ENCODE data around the gene GMEB1. TPM values are rescaled to one million over a fixed set of nuclear protein-coding genes. Genes with fewer than 3 reads are reported as not detected.
"Not testable (repeated sequence)": the region's sequence is repeated elsewhere in the genome, so short reads cannot be mapped to it uniquely, and the experiment has no call there.

GMEB1 gene
- total RNA-seq, 2 donors from 2014 or later, result 18.9 to 19.6 TPM

DNA sequence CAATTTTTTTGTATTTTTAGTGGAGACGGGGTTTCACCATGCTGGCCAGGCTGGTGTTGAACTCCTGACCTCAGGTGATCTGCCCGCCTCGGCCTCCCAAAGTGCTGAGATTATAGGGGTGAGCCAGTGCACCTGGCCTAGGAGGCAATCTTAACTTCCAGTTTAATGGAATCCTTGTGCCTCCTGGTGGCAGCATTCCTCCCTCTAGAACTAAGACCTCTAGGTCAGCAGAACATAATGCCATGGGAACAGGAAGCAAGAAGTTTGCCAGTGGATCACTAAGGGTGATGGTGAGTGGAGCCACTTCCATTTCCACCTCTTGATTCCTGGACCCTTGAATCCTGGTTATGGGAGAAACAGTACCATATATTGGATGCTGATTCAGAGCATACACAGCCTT, 14.7 kb upstream of the GMEB1 start:
- not testable (repeated sequence) for DNase-seq; H3K9me3 Mint-ChIP-seq; H3K4me1 Mint-ChIP-seq (ENCODE audit: low read depth); H3K4me3 Mint-ChIP-seq; H3K27me3 Mint-ChIP-seq (ENCODE audit: low read depth); ATAC-seq (replicated peaks in 1 of 2); H3K27ac Mint-ChIP-seq; H3K36me3 Mint-ChIP-seq (ENCODE audit: insufficient read depth in 2 of 2)

- not testable (repeated sequence) for H3K9me3 Mint-ChIP-seq; H3K4me3 Mint-ChIP-seq; H3K27ac Mint-ChIP-seq; DNase-seq; H3K27me3 Mint-ChIP-seq (ENCODE audit: low read depth); H3K4me1 Mint-ChIP-seq (ENCODE audit: low read depth); ATAC-seq (replicated peaks in 1 of 2); H3K36me3 Mint-ChIP-seq (ENCODE audit: insufficient read depth in 2 of 2)
Observed at GRCh38 chr1:28655448-28656311, 12.9 kb upstream of the GMEB1 start.

- H3K4me3 Mint-ChIP-seq, result no peak overlapping the region
- H3K4me1 Mint-ChIP-seq (ENCODE audit: low read depth), result no peaks in the 10 kb centered on the region
- no peaks in the 10 kb centered on the region for H3K27me3 Mint-ChIP-seq (ENCODE audit: low read depth)
- H3K27ac Mint-ChIP-seq, result no peak overlapping the region
- ATAC-seq (replicated peaks in 1 of 2) (no peak), DNase-seq (no peak)
- H3K9me3 Mint-ChIP-seq, result no peaks in the 10 kb centered on the region
- no peaks in the 10 kb centered on the region for H3K36me3 Mint-ChIP-seq (ENCODE audit: insufficient read depth in 2 of 2)
Observed at GRCh38 chr1:28656335-28656734, 12.2 kb upstream of the GMEB1 start.

DNA sequence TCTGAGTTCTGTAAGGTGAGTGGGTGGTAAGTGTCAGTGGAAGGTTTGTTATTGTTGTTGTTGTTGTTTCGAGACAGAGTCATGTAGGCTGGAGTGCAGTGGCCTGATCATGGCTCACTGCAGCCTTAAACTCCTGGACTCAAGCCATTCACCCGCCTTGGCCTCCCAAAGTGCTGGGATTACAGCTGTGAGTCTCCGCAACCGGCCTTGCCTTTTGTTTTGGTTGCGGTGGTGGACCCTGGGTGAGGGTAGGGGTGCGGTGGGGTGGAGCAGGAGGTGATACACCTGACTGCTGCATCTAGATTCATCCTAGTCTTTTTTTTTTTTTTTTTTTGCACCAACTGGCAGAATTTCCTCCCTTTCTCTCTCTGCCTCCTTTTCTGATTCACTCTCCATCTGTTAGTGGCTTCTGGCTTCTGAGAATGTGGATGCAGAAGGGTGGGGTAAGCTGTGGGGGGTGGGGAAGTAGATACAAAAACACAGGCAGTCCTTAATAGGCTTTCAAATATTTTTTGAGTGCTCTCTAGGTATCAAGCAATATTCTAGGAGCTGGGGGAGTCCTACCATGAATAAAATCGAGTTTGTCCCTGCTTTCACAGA, 4.6 kb upstream of the GMEB1 start:
- H3K9me3 Mint-ChIP-seq, result no peaks in the 10 kb centered on the region
- peaks cover 0 to 4% of the 10 kb centered on the region in 2 donors for H3K36me3 Mint-ChIP-seq (ENCODE audit: insufficient read depth in 2 of 2)
- no peaks in the 10 kb centered on the region for H3K27me3 Mint-ChIP-seq (ENCODE audit: low read depth)
- H3K4me3 Mint-ChIP-seq, result no peak overlapping the region
- no peak overlapping the region for H3K27ac Mint-ChIP-seq
- DNase-seq, result no peak
- no peak for ATAC-seq (replicated peaks in 1 of 2)
- peaks cover 11% of the 10 kb centered on the region for H3K4me1 Mint-ChIP-seq (ENCODE audit: low read depth)

DNA sequence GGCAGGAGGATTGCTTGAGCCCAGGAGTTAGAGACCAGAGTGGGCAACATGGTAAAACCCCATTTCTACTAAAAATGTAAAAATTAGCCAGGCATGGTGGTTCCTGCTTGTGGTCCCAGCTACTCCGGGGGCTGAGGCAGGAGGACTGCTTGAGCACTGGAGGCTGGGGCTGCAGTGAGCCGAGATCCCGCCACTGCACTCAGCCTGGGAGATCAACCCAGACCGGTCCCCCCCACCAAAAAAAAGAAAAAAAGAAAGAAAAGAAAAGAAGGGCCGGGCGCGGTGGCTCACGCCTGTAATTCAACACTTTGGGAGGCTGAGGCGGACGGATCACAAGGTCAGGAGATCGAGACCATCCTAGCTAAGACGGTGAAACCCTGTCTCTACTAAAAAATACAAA, 1.8 kb upstream of the GMEB1 start:
- peak overlapping the region; percentile 45 to 62 for H3K4me3 Mint-ChIP-seq
- ATAC-seq (replicated peaks in 1 of 2), result no peak
- H3K36me3 Mint-ChIP-seq (ENCODE audit: insufficient read depth in 2 of 2), result peaks cover 5 to 6% of the 10 kb centered on the region in 2 donors
- no peaks in the 10 kb centered on the region for H3K9me3 Mint-ChIP-seq
- no peaks in the 10 kb centered on the region for H3K27me3 Mint-ChIP-seq (ENCODE audit: low read depth)
- H3K27ac Mint-ChIP-seq, result peak overlapping the region; percentile 73
- H3K4me1 Mint-ChIP-seq (ENCODE audit: low read depth), result peaks cover 20% of the 10 kb centered on the region
- DNase-seq, result no peak

- Mint-ChIP-seq H3K27me3 (ENCODE audit: low read depth) (no peaks in the 10 kb centered on the region), H3K9me3 (no peaks in the 10 kb centered on the region), H3K4me1 (ENCODE audit: low read depth) (peaks cover 20% of the 10 kb centered on the region), H3K27ac (peak overlapping the region; percentile 89), H3K4me3 (peak overlapping the region; percentile 85 to 98), H3K36me3 (ENCODE audit: insufficient read depth in 2 of 2) (peaks cover 5 to 6% of the 10 kb centered on the region in 2 donors)
- DNase-seq (peak; percentile 38 to 45), ATAC-seq (replicated peaks in 1 of 2) (peak; percentile 80 to 84)
Observed at GRCh38 chr1:28668956-28669723, 556 bp downstream of the GMEB1 start.

DNA sequence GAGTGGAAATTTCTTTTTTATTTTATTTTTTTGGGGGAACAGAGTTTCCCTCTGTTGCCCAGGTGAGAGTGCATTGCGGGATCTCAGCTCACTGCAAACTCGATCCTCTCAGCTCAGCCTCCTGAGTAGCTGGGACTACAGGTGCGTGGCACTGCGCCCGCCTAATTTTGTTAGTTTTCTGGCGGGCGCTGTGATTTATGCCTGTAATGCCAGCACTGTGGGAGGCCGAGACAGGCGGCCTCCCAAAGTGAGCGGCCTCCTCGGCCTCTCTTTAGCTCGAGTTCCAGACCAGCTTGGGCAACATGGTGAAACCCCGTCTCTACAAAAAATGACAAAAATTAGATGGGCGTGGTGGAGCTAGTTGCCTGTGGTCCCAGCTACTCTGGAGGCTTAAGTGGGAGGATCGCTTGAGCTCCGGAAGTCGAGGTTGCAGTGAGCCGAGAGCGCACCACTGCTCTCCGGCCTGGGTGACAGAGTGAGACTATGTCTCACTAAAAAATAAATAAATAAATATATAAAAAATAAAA, 2.7 kb downstream of the GMEB1 start:
- no peak for DNase-seq

DNA sequence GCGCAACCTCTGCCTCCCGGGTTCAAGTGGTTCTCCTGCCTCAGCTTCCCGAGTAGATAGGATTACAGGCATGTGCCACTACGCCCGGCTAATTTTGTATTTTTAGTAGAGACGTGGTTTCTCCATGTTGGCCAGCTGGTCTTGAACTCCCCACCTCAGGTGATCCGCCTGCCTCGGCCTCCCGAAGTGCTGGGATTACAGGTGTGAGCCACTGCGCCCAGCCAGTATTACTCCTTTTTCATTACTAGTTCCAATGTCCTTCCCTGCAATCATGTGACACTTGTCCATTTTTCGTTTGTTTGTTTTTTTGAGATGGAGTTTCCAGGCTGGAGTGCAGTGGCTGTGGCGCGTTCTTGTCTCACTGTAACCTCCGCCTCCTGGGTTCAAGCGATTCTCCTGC, 4.4 kb downstream of the GMEB1 start:
- H3K9me3 Mint-ChIP-seq, H3K4me3 Mint-ChIP-seq, H3K27ac Mint-ChIP-seq: not testable (repeated sequence)

More for the DNA sequence above, 2.7 kb downstream of the GMEB1 start:
- Mint-ChIP-seq H3K27ac (no peak overlapping the region), H3K4me1 (ENCODE audit: low read depth) (peaks cover 9% of the 10 kb centered on the region), H3K9me3 (no peaks in the 10 kb centered on the region), H3K27me3 (ENCODE audit: low read depth) (no peaks in the 10 kb centered on the region), H3K36me3 (ENCODE audit: insufficient read depth in 2 of 2) (peaks cover 5 to 6% of the 10 kb centered on the region in 2 donors), H3K4me3 (no peak overlapping the region)
- no peak for ATAC-seq (replicated peaks in 1 of 2)

DNA sequence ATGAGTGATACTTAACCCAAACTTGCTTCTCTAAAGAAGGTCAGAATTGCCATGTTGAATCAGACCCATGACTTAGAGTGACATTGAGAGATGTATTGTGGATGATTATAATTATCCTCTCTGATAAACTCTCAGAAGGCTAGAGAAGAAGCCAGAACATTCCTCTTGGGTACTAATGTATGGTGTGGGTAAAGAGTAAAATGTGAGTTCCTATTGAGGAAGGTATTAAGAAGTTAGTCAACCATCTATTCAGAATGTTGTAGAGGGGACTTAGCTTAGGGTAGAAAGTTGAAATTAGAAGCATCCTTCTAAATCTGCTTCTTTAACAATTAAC, 7.3 kb downstream of the GMEB1 start:
- Mint-ChIP-seq H3K4me3 (no peak overlapping the region), H3K4me1 (ENCODE audit: low read depth) (peaks cover under 1% of the 10 kb centered on the region), H3K9me3 (no peaks in the 10 kb centered on the region), H3K27ac (no peak overlapping the region), H3K27me3 (ENCODE audit: low read depth) (no peaks in the 10 kb centered on the region), H3K36me3 (ENCODE audit: insufficient read depth in 2 of 2) (peaks cover 0 to under 1% of the 10 kb centered on the region in 2 donors)
- ATAC-seq (replicated peaks in 1 of 2), result no peak
- DNase-seq, result no peak

More for the DNA sequence above, 4.4 kb downstream of the GMEB1 start:
- H3K27me3 Mint-ChIP-seq (ENCODE audit: low read depth); H3K4me1 Mint-ChIP-seq (ENCODE audit: low read depth); H3K36me3 Mint-ChIP-seq (ENCODE audit: insufficient read depth in 2 of 2); DNase-seq; ATAC-seq (replicated peaks in 1 of 2): not testable (repeated sequence)

DNA sequence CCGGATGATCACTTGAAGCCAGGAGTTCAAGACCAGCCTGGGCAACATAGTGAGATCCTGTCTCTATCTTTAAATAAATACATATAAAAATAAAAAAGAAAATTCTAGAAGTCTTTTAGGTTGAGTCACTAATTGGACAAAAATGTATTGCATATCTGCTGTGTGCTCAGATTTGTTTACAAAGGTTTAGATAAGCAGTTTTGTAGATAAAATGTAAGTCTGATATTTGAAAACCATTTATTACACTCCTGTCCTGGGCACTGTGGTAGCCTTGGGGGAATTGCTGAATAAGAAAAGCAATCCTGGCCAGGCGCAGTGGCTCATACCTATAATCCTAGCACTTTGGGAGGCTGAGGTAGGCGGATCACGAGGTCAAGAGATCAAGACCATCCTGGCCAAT, 11.6 kb downstream of the GMEB1 start:
- H3K27me3 Mint-ChIP-seq (ENCODE audit: low read depth), result no peaks in the 10 kb centered on the region
- H3K27ac Mint-ChIP-seq, result no peak overlapping the region
- no peak overlapping the region for H3K4me3 Mint-ChIP-seq
- H3K36me3 Mint-ChIP-seq (ENCODE audit: insufficient read depth in 2 of 2), result peaks cover 4% of the 10 kb centered on the region in 2 donors
- ATAC-seq (replicated peaks in 1 of 2) (no peak), DNase-seq (no peak)
- H3K4me1 Mint-ChIP-seq (ENCODE audit: low read depth), result peaks cover 5% of the 10 kb centered on the region
- no peaks in the 10 kb centered on the region for H3K9me3 Mint-ChIP-seq

GRCh38 chr1:28682840-28683239, 14.3 kb downstream of the GMEB1 start:
- Mint-ChIP-seq H3K4me1 (ENCODE audit: low read depth) (peaks cover 5% of the 10 kb centered on the region), H3K27me3 (ENCODE audit: low read depth) (no peaks in the 10 kb centered on the region), H3K4me3 (no peak overlapping the region), H3K27ac (no peak overlapping the region), H3K36me3 (ENCODE audit: insufficient read depth in 2 of 2) (peaks cover 4 to 8% of the 10 kb centered on the region in 2 donors), H3K9me3 (no peaks in the 10 kb centered on the region)
- DNase-seq (no peak), ATAC-seq (replicated peaks in 1 of 2) (peak in 1 of 2 donors; percentile 47)

GRCh38 chr1:28684937-28685336, 16.4 kb downstream of the GMEB1 start:
- Mint-ChIP-seq H3K9me3 (no peaks in the 10 kb centered on the region), H3K4me3 (no peak overlapping the region), H3K4me1 (ENCODE audit: low read depth) (peaks cover 5% of the 10 kb centered on the region), H3K27me3 (ENCODE audit: low read depth) (no peaks in the 10 kb centered on the region), H3K27ac (no peak overlapping the region), H3K36me3 (ENCODE audit: insufficient read depth in 2 of 2) (peaks cover 4 to 8% of the 10 kb centered on the region in 2 donors)
- no peak for DNase-seq
- ATAC-seq (replicated peaks in 1 of 2), result no peak

DNA sequence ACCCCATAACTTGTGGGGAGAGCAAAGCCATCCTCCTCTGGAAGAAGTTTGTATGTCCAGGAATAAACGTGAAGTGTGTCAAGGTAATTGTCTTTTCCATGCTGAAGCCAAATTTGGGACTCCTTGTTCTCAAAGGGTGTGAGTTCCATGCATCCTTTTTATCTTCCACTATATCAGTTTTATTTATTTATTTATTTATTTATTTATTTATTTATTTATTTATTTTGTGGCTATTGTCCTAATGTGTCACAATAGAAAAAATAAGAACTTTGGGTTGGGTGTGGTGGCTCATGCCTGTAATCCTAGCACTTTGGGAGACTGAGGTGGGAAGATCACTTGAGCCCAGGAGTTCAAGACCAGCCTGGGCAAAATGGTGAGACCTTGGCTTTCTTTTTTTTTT, 23.0 kb downstream of the GMEB1 start:
- ATAC-seq (replicated peaks in 1 of 2); H3K4me3 Mint-ChIP-seq; H3K4me1 Mint-ChIP-seq (ENCODE audit: low read depth); H3K27ac Mint-ChIP-seq; H3K9me3 Mint-ChIP-seq; H3K27me3 Mint-ChIP-seq (ENCODE audit: low read depth); DNase-seq: not testable (repeated sequence)
- peaks cover 0 to 17% of the 10 kb centered on the region in 2 donors for H3K36me3 Mint-ChIP-seq (ENCODE audit: insufficient read depth in 2 of 2)

All from activated T-cell treated with anti-CD3 and anti-CD28 coated beads, Interleukin-2, amount 50 U/mL, for 72 hours (primary cell).